Left ventricle myocardium inferior (tissue), 1 donor: ENCODE results near the gene TNRC6C. TPM values are rescaled to one million over a fixed set of nuclear protein-coding genes. Genes with fewer than 3 reads are reported as not detected.

Experiments
- DNase-seq: peaks from one replicate; pipeline ENCODE4 v3.0.0-alpha.2; 2020
- H3K27ac ChIP-seq: fragments of 200-600 bp; replicated peaks from 2 replicates; pipeline ENCODE4 v1.8.0; 2021
- H3K27me3 ChIP-seq: fragments of 200-600 bp; 2 replicates; pipeline ENCODE4 v1.8.0; 2021; ENCODE audit warnings: low read depth
- H3K36me3 ChIP-seq: fragments of 200-600 bp; 2 replicates; pipeline ENCODE4 v1.8.0; 2021
- H3K4me1 ChIP-seq: fragments of 200-600 bp; 2 replicates; pipeline ENCODE4 v1.8.0; 2021
- H3K4me3 ChIP-seq: fragments of 200-600 bp; 2 replicates; pipeline ENCODE4 v1.8.0; 2021; ENCODE audit warnings: mild to moderate bottlenecking, moderate library complexity
- H3K9me3 ChIP-seq: fragments of 200-600 bp; replicated peaks from 2 replicates; pipeline ENCODE4 v1.8.0; 2021
- intact Hi-C: fragments of 100-400 bp; cut with micrococcal nuclease; formaldehyde crosslinking; loops from one replicate; pipeline ENCODE4 v1.11.0; 2022
- total RNA-seq: library from RNA; stranded (reverse); fragmentation: NEBNext Ultra II Directional; extraction: Animal tissue kit (Norgen Biotek cat#: 25700); gene quantifications from one replicate; pipeline ENCODE4 v1.2.1, GENCODE V29; 2021
- TF ChIP-seq, protein P1 (sequence below): fragments of 200-600 bp; IDR thresholded peaks from 2 replicates; pipeline ENCODE4 v1.8.0; 2021; ENCODE audit warnings: antibody characterized with exemption, mild to moderate bottlenecking, borderline replicate concordance
- donor health status: DM: no; HTN: yes; CAD: no; lungs with severe emphysema.

The TNRC6C gene
- total RNA-seq, 1 donor from 2014 or later = 19.7 TPM

DNA sequence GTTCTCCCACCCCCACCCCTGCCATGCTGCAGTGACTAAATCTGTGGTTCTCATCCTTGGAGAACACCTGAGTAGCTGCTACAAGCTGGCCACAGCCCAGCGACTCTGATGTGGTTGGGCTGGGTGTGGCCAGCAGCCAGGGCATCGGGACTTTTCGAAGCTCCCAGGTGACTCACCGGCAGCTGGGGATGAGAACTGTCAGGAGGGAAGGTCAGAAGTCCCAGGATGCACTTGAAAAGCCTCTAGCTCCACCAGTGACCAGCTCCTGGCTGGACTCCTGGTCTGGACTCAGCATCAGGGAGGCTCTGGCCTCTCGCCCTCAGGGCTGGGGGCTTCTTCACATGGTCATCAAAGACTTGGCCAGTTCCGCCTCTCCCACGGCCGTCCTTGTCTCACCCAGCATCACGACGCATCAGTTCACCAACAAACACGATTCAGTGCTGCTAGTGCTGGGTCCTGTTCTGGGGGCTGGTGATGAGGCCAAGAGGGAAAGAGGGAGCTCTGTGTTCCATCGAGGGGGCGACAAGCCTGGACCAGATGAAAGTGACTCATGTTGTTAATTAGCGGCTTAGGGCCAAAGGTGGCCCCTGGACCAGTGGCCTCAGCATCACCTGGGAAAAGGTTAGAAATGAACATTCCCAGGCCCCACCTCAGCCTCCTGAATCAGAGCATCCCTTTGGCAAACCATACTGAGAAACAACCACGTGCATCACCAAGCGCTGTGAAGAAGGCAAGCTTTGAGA, 183.8 kb downstream of the TNRC6C start:
- Histone ChIP-seq H3K4me3 (no peak overlapping the region), H3K27me3 (no peaks in the 10 kb centered on the region), H3K36me3 (no peaks in the 10 kb centered on the region), H3K27ac (no peak overlapping the region), H3K4me1 (peaks cover 42% of the 10 kb centered on the region), H3K9me3 (no peaks in the 10 kb centered on the region)
- intact Hi-C loops = no loop called here
- TF ChIP-seq, protein P1, sequence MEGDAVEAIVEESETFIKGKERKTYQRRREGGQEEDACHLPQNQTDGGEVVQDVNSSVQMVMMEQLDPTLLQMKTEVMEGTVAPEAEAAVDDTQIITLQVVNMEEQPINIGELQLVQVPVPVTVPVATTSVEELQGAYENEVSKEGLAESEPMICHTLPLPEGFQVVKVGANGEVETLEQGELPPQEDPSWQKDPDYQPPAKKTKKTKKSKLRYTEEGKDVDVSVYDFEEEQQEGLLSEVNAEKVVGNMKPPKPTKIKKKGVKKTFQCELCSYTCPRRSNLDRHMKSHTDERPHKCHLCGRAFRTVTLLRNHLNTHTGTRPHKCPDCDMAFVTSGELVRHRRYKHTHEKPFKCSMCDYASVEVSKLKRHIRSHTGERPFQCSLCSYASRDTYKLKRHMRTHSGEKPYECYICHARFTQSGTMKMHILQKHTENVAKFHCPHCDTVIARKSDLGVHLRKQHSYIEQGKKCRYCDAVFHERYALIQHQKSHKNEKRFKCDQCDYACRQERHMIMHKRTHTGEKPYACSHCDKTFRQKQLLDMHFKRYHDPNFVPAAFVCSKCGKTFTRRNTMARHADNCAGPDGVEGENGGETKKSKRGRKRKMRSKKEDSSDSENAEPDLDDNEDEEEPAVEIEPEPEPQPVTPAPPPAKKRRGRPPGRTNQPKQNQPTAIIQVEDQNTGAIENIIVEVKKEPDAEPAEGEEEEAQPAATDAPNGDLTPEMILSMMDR = no peak
- no peak for DNase-seq

DNA sequence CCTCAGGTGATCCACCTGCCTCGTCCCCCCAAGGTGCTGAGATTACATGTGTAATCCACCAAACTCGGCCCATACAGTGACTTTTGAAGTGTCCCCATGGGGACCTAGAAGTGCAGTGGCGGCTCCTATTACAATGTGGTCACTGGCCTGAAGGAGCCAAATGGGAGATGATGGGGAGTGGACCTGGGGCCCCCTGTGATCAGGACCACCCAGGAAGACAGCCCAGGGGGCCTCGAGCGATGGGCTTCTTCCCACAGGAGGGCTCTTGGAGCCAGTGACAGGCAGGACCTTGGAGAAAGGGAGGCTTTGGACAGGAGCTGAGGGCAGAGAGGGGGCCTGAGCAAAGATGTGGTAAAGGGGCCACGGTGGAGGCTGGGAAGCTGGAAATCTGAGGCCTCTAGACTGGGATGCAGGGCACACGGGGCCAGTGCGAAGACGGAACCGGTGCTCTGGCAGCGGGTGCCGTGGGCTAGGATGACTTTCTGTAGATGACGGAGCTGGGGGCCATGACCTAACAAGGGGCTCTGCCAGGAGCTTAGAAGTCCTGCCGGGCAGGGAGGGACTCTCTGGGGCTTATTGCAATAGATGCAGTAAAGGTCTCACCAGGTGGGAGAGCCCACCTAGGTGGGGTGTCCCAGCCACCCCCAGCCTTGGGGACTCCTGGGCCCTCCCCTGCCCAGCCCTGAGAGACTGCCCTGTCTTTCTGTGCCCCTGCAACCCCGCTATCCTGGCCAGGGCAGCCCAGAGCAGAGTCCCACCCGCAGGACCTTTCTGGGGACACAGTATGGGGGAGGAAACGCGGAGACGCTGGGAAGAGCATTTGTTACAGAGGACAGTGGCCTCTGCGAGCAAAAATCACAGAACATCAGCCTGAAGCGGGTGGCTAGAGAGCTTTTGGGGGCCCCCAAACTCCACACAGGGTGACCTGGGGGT, 185.0 kb downstream of the TNRC6C start:
- Histone ChIP-seq H3K9me3 (no peaks in the 10 kb centered on the region), H3K27me3 (no peaks in the 10 kb centered on the region), H3K4me3 (no peak overlapping the region), H3K36me3 (no peaks in the 10 kb centered on the region), H3K27ac (peak overlapping the region; percentile 90), H3K4me1 (peaks cover 42% of the 10 kb centered on the region)
- TF ChIP-seq, protein P1 = no peak
- intact Hi-C loops = no loop called here
- no peak for DNase-seq

DNA sequence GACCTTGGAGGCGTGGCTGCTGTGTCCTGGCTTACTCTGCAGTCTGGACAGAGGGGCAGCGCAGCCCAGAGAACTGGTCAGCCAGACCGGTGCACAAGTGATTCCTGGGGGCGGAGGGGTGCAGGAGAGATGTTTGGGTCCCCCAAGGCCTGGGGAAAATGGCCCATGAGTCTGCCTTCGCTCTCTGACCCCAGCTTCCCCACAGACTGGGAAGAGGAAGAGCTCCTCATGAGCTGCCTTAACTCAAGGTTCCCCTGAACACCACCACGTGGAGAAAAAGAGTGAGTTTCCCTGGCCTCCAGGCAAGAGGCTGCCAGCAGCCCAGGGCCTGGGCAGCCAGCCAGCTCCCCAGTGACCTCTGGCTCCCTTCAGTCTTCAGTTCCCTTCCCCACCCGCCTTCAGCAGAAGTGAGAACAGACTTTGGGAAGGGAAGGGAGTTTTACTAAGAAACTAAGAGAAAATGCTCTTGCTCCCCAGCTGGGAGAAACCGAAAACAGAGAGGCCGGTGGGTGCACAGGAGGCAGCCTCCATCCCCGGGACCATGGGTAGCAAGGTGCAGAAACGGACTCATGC, 185.7 kb downstream of the TNRC6C start:
- intact Hi-C loops = no loop called here
- Histone ChIP-seq H3K27ac (peak overlapping the region; percentile 90), H3K36me3 (no peaks in the 10 kb centered on the region), H3K4me1 (peaks cover 42% of the 10 kb centered on the region), H3K9me3 (no peaks in the 10 kb centered on the region), H3K27me3 (no peaks in the 10 kb centered on the region), H3K4me3 (peak overlapping the region; percentile 26)
- TF ChIP-seq, protein P1 = no peak
- DNase-seq = peak; percentile 92

DNA sequence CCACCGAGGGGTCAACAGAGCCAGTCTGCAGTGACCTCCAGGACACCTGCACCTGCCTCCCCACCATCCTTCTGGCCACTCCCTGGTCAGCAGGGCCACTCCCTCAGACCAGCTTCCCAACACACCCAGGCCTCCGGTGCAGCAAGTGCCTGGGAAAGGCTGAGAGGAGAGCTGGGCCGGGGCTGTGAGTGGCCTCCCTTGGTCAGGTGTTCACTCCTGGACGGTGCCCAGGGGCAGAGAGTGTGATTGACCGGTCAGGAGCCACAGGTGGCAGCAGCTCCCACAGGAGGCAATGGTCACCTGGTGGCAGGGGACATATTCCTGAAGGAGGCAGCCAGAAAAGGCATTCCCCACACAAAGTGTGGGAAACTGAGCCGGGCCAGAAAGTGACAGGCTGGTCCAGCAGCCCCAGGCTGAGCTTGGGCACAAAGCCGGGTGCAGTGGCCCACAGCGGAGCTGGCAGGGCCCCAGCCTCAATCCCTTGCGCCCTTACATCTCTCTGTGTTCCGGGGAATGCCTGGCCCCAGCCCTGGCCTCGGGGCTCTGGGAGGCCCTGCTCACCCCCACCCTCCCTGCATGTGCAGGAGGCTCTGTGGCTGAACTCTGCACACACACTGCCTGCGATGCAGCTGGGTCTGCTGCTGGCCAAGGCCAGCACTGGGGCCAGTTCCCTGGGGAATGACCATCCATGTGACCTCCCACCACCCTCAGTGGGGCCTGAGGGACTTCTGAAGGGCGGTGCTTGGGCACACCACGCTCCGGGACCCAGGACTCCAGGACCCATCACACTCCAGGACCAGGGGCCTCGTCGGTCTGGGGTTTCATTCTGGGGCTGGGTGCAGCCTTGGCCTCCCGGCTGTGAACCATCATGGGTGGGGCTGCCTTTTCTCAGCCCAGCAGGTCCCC, 186.5 kb downstream of the TNRC6C start:
- Histone ChIP-seq H3K4me1 (peaks cover 42% of the 10 kb centered on the region), H3K4me3 (peak overlapping the region; percentile 26), H3K27ac (peak overlapping the region; percentile 90), H3K27me3 (no peaks in the 10 kb centered on the region), H3K9me3 (no peaks in the 10 kb centered on the region), H3K36me3 (no peaks in the 10 kb centered on the region)
- no peak for DNase-seq
- intact Hi-C loops = no loop called here
- TF ChIP-seq, protein P1 = no peak
